GM19452 (cell line): ENCODE results near the gene RTL1.

Experiments
- ATAC-seq: cut with Tn5 transposase; IDR thresholded peaks from one replicate; pipeline ENCODE4 v1.9.1; 2021; ENCODE audit not compliant: unreplicated experiment

RTL1 gene

DNA sequence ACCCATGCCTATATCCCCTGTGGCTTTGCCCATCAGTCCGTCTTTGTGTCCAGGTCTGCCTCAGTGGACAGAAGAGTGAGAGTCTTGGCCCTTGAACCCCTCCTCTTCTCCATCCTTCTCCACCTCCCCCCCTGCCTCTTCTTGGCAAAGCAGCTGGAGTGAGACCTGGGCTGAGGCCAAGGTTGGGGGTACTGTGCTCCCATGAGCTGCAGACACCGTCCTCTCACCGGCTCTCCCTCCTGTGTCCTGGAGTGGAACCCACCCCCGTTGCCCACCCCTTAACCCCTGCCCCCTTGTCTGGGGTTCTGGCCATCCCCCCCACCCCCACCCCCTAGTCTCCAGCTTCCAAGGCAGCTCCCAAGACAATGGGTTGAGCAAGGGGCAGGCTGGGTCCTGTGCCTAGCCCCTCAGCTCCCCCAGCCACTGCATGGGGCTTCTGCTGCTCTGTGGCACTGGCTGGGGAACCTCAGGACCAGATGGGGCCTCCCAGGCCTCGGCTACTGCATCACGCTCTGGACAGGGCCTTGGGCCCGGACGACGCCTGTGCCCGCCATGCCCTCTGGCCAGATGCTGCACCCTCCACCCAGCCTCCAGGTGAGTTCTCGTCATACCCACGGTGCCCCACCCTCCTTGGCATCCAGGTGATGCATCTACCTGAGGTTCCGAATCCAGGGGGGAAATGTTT, 35.7 kb downstream of the RTL1 start:
- ATAC-seq = no peak

DNA sequence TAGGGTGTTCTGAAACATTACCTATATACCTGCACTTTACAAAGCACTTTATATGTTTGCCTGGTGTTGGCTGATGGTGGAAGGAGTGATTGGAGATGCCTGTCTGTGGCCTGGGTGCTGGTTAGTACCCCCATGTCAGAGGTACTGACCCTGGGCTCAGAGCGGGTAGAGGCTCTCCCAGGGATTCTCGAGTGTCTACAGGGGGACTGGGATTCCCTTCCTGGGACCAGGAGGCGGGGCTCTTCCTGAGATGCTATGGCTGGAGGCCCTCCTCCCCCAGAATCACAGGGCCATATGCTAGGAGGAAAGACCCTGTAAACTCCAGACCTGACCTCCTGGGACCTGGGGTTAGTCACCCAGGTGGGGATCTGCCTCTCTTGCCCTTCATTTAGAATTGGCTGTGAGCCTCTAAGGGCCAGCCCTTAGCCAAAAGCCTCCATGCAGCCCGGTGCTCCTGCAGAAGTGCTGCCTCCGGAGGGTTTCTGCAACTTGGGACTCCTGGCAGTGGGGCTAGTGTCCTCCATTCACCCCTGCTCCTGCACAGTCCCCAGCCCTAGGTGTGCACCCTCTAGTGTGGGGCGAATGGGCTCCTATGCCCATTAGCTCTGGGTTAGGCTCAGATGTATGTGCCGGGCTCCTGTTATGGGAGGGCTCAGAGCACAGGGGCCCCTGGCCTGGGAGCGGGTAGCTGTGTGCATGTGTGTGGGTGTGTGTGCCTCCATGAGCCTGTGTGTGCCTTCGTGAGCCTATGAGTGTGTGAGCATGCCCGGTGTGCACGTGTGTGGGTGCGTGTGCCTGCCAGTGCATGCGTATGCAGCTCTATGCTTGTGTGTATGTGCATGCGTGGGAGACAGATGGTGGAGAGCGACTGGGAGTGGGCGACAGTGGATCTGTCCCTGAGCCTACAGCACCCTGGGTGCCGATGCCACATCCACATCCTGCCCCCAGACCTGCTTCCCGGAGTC, 36.6 kb downstream of the RTL1 start:
- no peak for ATAC-seq

- ATAC-seq = no peak
Measured at GRCh38 chr14:100865682-100866591, 37.6 kb downstream of the RTL1 start.

DNA sequence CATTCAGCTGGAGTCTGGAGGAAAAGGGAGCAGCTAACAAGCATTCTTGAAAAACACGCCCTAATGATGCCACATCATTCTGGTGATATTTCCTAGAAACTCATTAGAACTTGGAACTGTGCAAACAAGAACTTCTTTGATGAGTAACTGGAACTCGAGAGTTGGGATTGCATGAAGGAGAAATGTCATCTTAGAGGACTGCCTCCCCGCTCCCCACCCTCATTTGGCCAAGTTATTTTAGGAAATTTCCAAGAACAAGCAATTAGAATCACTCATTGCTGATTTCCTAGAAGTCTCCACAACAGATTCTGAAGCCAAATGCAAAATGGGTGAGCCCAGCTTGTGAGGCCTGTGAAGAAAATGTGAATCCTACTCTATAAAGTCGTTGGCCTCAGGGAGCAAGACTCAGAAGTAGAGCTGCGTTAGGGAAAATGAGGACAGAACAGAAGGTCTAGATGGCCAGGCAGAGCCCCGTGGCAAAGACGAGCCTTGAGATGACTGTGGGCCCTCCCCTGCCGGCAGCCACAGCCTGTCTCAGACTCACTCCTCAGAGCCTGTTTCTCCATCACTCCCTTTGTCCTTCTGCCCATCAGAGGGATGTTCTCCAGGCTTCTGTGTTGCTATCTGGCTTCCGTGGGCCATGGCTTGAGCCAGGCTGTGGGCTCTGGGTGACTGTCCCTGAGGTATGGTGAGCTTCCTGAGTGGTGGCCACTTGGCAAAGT, 38.4 kb downstream of the RTL1 start:
- ATAC-seq = no peak

- ATAC-seq = no peak
Measured at GRCh38 chr14:100864206-100864605, 39.3 kb downstream of the RTL1 start.

- no peak for ATAC-seq
Measured at GRCh38 chr14:100862793-100863192, 40.7 kb downstream of the RTL1 start.

GRCh38 chr14:100862277-100862676, 41.2 kb downstream of the RTL1 start:
- ATAC-seq = no peak

GRCh38 chr14:100861937-100862247, 41.6 kb downstream of the RTL1 start:
- no peak for ATAC-seq

GRCh38 chr14:100861188-100861936, 42.2 kb downstream of the RTL1 start:
- no peak for ATAC-seq

DNA sequence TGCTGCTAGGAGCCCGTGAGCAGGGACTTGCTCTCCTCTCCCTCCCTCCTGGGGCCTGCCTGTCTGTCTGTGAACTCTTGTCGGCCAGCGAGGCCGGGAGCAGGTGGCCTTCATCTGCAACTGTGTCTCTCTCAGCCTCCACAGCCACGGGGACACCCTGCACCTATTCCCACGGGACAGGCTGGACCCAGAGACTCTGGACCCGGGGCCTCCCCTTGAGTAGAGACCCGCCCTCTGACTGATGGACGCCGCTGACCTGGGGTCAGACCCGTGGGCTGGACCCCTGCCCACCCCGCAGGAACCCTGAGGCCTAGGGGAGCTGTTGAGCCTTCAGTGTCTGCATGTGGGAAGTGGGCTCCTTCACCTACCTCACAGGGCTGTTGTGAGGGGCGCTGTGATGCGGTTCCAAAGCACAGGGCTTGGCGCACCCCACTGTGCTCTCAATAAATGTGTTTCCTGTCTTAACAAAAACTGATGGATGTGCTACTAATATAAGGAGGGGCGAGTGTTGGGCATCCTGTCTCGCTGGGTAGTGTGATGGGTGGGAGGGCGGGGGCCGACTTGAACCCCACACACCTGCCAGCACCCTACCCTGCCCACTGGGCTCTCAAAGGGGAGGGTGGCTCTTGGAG, 42.9 kb downstream of the RTL1 start:
- no peak for ATAC-seq

DNA sequence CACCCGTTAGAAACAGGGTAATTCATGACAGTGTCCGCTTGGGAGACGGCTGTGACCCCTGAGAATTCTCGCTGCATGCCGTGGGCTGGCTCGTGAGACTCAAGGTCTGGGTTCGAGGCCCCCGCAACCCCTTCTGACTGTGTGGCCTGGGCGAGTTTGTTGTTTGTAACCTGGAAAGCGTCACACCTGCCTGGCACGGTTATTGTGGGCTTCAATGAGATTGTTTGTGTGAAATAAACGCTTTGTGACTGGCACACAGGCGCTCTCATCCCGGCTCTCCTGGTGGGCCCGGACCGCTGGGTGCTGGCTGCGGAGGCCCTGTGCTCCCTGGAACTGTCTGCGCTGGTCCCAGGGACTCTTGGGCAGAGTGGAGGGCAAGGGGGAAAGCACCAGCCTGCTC, 43.7 kb downstream of the RTL1 start:
- ATAC-seq = no peak

DNA sequence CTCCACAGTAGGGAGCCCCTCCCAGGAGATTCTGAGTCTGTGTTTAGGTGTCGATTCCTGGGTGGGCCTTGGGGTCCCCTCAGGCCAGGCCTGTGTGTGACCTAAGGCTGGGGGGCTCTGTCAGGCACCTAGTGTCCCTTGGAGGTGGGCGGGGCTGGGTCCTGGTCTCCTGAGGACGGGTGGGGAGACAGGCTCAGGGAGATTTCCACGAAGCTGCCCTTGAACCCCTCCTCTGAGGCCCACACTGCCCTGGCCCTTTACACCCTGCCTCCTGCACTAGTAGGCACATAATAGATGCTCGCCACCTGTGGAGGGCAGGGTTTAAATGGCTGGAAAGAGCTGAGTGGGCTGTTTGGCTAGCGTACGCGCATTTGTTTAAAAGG, 44.7 kb downstream of the RTL1 start:
- ATAC-seq = no peak

- ATAC-seq = no peak
Measured at GRCh38 chr14:100857923-100858837, 45.3 kb downstream of the RTL1 start.

- no peak for ATAC-seq
Measured at GRCh38 chr14:100857233-100857922, 46.1 kb downstream of the RTL1 start.

- no peak for ATAC-seq
Measured at GRCh38 chr14:100856056-100856950, 47.2 kb downstream of the RTL1 start.

DNA sequence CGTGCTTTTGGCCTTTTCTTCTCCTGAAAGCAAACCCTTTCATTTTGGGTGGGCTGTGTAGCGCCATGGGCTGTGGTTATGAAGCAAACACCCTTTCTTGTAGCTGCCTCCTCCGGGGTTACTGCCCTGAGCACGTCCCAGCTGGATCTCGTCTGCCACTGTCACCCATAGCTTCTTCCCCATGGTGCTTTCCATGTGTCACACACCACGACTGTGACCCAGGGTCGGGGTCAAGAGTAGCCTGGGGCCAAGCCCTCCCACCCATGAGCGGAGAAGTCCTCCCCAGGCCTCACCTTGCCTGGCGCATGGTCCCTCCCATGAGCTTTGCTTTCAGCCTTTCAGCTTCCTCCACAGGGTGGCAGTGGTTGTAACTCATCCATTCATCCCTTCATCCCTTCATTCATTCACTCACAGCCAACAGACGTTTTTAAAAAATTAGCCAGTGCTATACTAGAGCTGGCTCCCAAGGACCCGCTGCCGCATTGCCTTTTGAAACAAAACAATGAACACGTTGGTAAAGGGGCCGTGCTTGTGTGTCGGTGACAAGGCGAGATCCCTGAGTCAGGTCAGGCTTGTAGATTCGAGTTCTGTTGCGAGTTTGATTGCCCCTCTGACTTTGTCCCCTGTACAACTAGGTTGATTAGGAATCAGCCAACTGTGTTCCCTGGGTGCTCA, 48.1 kb downstream of the RTL1 start:
- ATAC-seq = no peak
